Activated T-cell treated with anti-CD3 and anti-CD28 coated beads for 48 hours (primary cell): ENCODE data around the gene AMDHD1.

Experiments used
- DNase-seq: peaks from one replicate; pipeline ENCODE4 v3.0.0-alpha.2; 2020; ENCODE audit warnings: low read depth

AMDHD1 gene

GRCh38 chr12:95996034-95996658 is 53.0 kb downstream of the AMDHD1 start, which contains the start of gene HAL:
Gene HAL (minus strand): TSS chr12:95996344. CDS start chr12:95995910, 434 bp downstream.
- DNase-seq, result no peak

- DNase-seq, result no peak
These were observed 54.1 kb downstream of the AMDHD1 start for GRCh38 chr12:95997276-95997675.

DNA sequence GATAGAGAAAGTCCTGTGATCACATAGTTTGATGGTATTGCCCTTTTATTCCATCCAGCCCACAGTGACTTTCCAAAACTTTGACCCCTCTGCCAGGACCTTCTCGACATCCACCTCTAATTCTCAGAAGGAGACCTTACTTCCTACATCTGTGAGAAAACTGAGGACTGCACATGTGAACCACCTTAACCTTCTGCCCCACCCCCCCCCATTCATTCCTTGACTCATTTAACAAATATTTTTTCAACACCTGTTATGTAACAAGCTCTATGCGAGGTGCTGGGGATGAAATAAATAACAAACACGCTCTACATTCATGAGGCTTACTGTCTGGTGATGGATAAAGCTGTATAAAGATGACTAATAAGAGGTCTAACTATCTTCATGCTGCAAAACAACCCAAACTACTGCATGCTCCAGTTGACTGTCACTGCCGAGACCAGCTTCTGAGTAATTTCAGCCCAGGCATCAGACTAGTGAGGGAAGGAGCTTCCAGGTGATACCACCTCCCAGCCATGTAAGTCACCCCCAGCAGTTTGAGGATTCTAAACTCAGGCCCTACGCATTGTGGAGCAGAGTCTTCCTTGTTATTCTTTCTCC is 54.9 kb downstream of the AMDHD1 start:
- no peak for DNase-seq

- DNase-seq, result peak; percentile 8
These were observed 55.6 kb downstream of the AMDHD1 start for GRCh38 chr12:95998611-95999286.

GRCh38 chr12:95999484-95999883 is 56.4 kb downstream of the AMDHD1 start:
- DNase-seq, result no peak

DNA sequence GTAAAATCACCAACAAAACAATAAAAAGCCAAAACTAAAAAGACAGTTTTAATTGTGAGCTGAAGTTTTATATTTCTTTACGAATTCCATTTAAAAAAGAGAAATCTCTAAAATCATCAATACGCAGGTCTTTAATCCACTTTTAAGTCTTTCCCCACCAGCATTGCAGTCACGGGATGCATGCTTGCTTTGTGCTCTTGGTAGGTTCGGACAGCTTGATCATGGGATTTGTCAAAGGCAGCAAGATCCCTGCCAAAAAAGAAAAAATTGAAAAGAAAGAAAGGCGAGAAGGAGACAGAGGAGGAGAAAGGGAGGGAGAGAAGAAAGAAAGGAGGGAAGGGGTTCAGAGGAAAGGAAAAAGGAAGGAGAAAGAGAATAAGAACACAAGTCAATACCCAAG is 57.7 kb downstream of the AMDHD1 start:
- no peak for DNase-seq

DNA sequence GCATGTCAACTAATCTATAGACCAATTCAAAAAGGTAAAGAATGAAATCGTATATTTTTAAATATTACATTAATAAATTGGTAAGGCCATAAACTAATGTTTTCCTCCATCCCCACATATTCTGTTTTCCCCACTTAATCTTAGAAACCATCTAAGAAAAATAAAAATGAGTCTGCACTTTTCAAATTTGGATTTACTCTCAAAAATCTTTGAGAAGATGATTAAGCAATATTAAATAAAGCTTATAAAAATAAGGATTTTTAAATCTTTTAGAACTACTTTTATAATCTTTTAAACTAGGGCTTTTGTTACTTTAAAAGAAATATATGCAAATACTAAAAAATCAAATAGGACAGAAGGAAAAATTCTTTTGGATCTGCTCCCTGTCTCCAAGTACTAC is 63.6 kb downstream of the AMDHD1 start:
- DNase-seq, result no peak

- DNase-seq, result no peak
These were observed 64.6 kb downstream of the AMDHD1 start for GRCh38 chr12:96007729-96008128.

GRCh38 chr12:96014943-96015599 is 71.9 kb downstream of the AMDHD1 start:
- no peak for DNase-seq

DNA sequence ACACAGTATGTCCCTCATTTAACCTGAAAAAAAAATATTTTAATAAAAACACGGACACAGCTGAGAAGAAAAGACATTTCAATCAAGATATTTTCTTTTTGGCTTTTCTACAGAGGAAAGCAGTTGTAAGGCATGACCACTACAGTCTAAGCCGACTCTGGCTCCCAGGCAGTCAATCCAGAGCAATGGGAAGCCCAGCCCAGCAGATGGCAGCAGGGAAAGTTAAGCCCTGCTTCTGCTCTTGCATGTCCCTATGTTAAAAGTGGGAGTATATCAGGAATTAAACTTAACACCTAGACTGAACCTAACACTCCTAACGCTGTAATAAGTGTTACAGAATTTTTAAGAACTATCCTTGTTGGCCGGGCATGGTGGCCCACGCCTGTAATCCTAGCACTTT is 72.5 kb downstream of the AMDHD1 start:
- no peak for DNase-seq
